IPS-20b (cell line): ENCODE measurements around the gene GPC3.

Experiments
- H3K27ac ChIP-seq: one replicate; pipeline ENCODE4 v1.5.1; 2013; ENCODE audit warnings: low read length
- H3K27me3 ChIP-seq: 2 replicates; pipeline ENCODE4 v1.6.1; 2013; ENCODE audit warnings: mild to moderate bottlenecking, low read length, inconsistent platforms; ENCODE audit not compliant: insufficient read depth
- H3K36me3 ChIP-seq: 2 replicates; pipeline ENCODE4 v1.6.1; 2013; ENCODE audit warnings: low read depth, mild to moderate bottlenecking, inconsistent platforms, low read length, moderate library complexity; ENCODE audit not compliant: insufficient read depth
- H3K4me1 ChIP-seq: 2 replicates; pipeline ENCODE4 v1.6.1; 2013; ENCODE audit warnings: mild to moderate bottlenecking, control low read depth, inconsistent platforms, low read length, moderate library complexity; ENCODE audit not compliant: insufficient read depth
- H3K4me3 ChIP-seq: 2 replicates; pipeline ENCODE4 v1.5.1; 2013; ENCODE audit warnings: mild to moderate bottlenecking, low read length, inconsistent platforms
- H3K9ac ChIP-seq: 2 replicates; pipeline ENCODE4 v1.6.1; 2013; ENCODE audit warnings: low read depth, mild to moderate bottlenecking, inconsistent platforms, low read length, moderate library complexity
- H3K9me3 ChIP-seq: 2 replicates; pipeline ENCODE4 v1.6.1; 2013; ENCODE audit warnings: mild to moderate bottlenecking, low read depth, low read length, inconsistent platforms; ENCODE audit not compliant: insufficient read depth

GPC3 gene

DNA sequence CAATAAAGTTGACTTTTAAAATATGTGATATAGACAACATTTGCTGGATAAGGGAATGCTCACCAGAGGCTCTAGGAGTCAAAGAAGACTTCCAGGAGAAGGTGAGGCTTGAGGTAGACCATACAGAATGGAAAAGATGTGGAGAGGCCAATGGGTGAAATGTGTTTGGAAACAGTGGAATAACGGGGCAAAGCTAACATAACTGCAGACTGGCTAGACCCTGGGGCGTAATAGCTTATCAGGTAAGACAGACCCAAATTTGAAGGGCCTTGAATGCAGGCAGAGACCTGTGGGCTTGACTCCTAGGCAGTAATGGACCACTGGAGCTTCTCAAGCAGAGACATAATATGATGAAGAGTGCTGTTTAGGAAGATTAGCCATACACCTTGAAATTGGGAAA is 25.4 kb downstream of the GPC3 start:
- peaks cover under 1% of the 10 kb centered on the region; the same call in 1 of the 2 replicates for H3K4me1 ChIP-seq
- H3K27me3 ChIP-seq = no peaks in the 10 kb centered on the region
- no peaks in the 10 kb centered on the region for H3K36me3 ChIP-seq
- no peak overlapping the region for H3K4me3 ChIP-seq
- H3K9me3 ChIP-seq = no peaks in the 10 kb centered on the region
- H3K27ac ChIP-seq = no peak overlapping the region
- no peak overlapping the region for H3K9ac ChIP-seq

DNA sequence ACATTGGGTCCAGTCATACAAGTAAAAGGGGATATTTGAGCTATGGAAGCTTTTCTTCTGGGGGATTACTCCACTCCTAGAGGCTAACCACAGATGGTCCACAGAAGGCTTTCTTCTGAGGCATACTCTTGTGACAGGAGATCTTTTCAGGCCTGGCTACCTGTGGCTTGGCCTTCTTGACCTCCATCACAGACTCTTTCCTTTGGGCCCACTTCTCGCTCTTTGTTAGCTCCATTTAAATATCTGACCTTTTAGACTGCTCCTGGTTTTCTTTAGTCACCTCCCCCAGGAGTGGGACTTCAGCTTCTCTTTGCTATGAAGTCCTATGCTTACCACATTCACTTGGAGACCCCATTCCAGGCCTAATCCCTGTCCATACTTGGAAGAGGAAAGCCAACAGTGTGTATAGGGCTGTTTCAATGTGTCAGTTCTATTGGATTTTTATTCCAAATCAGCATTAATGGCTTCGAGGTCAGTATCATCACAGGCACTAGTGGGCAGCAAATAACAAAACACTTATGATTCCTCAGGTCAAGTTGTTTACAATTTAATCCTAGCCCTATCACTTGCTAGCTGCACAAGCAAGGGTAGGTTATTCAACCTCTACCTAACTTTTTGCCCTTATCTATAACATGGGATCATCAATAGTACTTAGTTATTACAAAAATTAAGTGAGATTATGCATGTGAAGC is 26.3 kb downstream of the GPC3 start:
- Histone ChIP-seq H3K9me3 (no peaks in the 10 kb centered on the region), H3K27me3 (no peaks in the 10 kb centered on the region), H3K9ac (no peak overlapping the region), H3K27ac (no peak overlapping the region), H3K4me3 (no peak overlapping the region), H3K36me3 (no peaks in the 10 kb centered on the region), H3K4me1 (no peaks in the 10 kb centered on the region)

DNA sequence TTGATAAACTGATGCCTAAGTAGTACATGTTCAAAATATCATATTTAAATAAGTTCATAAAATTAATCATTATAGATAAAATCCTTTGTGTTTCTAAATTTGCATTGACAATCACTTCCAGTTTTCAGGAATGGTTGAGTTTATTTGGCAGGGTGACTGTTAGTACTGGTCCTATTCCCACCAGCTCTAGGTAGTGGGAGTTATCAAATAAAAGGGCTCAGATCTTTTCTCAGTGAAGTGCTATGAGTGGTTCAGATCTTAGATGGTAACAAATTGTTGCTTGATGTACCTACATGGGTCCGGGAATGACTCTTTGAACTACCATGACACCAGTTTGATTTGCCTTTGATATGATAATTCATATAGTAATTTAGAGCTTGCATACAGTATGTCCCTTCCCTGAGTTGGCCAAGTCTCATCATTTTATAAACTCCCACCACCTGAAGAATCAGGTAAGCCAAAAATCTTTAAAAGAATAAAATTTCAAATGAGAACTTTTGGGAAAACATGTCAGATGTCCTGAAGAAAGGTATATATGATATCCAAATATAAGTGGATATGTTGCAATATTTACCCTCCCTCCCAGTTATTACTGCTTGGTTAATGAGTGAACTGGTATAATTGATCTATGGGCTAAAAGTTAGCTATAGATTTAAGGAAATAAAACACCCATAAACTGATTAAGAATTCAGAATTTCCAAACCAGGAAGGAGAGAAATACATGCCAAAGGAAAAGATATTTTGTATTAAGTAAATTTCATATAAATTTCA is 28.6 kb downstream of the GPC3 start:
- no peaks in the 10 kb centered on the region for H3K27me3 ChIP-seq
- peaks cover 4% of the 10 kb centered on the region; the same call in 1 of the 2 replicates for H3K9me3 ChIP-seq
- no peaks in the 10 kb centered on the region for H3K4me1 ChIP-seq
- no peak overlapping the region for H3K27ac ChIP-seq
- H3K36me3 ChIP-seq = no peaks in the 10 kb centered on the region
- H3K4me3 ChIP-seq = no peak overlapping the region
- no peak overlapping the region for H3K9ac ChIP-seq

DNA sequence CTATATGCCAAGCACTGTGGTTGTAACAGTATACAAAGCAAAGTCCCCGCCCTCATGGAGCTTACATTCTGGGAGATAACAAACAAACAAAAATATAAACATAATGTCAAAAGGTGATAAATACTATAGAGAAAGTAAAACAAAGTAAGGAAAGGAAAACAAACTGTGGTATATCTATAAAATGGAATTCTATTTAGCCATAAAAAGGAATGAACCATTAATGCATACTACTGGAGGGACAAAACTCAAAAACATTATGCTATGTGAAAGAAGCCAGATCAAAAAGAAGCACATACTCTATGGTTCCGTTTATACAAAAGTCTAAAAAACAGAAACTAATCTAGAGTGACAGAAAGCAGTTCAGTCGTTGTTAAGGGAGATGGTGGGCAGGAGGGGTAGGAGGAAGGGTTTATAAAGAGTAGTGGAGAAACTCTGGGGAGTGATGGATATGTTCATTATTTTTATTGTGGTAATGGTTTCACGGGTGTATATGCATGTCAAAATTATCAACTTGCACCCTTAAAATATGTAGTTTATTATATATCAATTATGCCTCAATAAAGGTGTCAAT is 31.5 kb downstream of the GPC3 start:
- peaks cover 5% of the 10 kb centered on the region; the same call in 1 of the 2 replicates for H3K36me3 ChIP-seq

DNA sequence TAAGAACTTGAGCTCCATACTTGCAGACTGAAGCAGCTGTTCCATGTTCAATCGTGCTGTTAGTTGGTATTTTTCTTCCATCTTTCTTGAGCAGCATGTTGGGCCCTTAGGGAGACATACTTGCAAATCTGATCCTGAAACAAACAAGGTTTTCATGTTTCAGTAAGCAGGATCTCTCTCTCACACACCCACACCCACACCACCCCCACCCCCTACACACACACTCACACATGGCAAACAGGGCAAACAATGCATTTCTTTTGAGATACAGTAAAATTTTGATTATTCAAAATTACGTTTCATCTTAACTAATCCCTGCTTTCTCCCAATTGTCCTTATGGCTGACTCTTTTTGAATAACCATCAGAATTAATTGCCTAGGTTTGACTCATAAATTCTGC is 32.3 kb downstream of the GPC3 start:
- peaks cover 4% of the 10 kb centered on the region; the same call in 1 of the 2 replicates for H3K9me3 ChIP-seq
- no peaks in the 10 kb centered on the region for H3K27me3 ChIP-seq
- H3K36me3 ChIP-seq = peaks cover 5% of the 10 kb centered on the region; the same call in 1 of the 2 replicates
- no peak overlapping the region for H3K27ac ChIP-seq
- H3K4me3 ChIP-seq = no peak overlapping the region
- no peaks in the 10 kb centered on the region for H3K4me1 ChIP-seq
- H3K9ac ChIP-seq = no peak overlapping the region

More for the DNA sequence above, 31.5 kb downstream of the GPC3 start:
- H3K4me1 ChIP-seq = no peaks in the 10 kb centered on the region
- no peak overlapping the region for H3K4me3 ChIP-seq
- peaks cover 4% of the 10 kb centered on the region; the same call in 1 of the 2 replicates for H3K9me3 ChIP-seq
- no peaks in the 10 kb centered on the region for H3K27me3 ChIP-seq
- no peak overlapping the region for H3K27ac ChIP-seq
- no peak overlapping the region for H3K9ac ChIP-seq

DNA sequence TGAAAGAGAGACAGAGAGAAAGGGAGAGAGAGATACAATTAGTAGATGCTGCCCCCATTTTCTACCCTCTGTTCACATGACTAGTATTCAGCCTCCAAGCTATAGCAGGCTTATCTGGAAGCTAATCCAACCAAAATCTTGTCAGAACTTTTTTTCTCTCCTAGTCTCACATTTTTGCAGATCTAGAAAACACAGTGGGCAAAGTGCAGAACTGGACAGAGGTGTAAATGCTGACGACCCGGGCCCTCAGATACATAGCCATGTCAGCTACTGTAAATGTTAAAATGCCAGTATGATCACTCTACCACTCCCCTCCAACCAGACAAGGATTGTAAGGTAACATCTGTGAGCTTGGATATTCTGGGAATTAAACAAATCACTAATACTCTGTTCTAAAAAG is 34.3 kb downstream of the GPC3 start:
- Histone ChIP-seq H3K9ac (no peak overlapping the region), H3K4me1 (no peaks in the 10 kb centered on the region), H3K27ac (no peak overlapping the region), H3K36me3 (peaks cover 5% of the 10 kb centered on the region; the same call in 1 of the 2 replicates), H3K9me3 (peaks cover 4% of the 10 kb centered on the region; the same call in 1 of the 2 replicates), H3K27me3 (no peaks in the 10 kb centered on the region), H3K4me3 (no peak overlapping the region)

DNA sequence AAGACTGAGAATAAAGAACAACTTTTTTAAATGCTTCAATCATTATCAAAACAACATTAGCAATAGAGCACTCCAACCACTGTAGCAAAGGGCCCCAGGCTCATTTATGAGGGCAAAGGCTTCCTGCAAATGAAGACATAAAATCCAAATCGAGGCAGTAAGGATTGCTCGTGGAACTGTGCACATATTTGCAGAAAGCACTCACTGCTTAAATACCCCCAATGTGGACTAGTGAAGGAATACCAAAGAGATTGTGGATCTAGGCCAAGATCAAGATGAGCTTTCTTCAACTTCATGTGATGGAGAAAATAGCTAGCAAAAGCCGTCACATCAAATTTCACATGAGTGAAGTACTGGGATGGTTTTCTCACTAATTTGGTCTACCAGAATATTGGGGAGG is 35.2 kb downstream of the GPC3 start:
- Histone ChIP-seq H3K9ac (no peak overlapping the region), H3K4me1 (no peaks in the 10 kb centered on the region), H3K36me3 (peaks cover 5% of the 10 kb centered on the region; the same call in 1 of the 2 replicates), H3K27me3 (no peaks in the 10 kb centered on the region), H3K27ac (no peak overlapping the region), H3K4me3 (no peak overlapping the region), H3K9me3 (peaks cover 4% of the 10 kb centered on the region; the same call in 1 of the 2 replicates)

DNA sequence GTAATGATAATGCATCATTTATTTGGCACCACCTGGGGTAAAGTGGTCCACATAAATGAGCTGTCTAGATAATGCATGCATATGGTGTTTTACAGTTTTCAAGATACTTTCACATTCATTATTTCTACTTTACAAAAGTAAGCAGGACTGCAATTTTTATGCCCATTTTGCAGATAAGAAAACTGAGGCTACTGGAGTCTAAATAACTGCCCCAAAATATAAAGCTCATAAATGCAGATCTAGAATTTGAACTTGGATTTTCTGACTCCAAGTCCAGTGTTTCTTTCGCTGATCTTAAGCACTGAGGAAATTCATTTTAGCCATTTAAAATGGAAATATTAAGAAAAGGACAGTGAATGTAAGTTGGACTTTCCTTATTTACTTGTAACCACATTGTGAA is 36.5 kb downstream of the GPC3 start:
- H3K4me3 ChIP-seq = no peak overlapping the region
- peaks cover 5% of the 10 kb centered on the region; the same call in 1 of the 2 replicates for H3K36me3 ChIP-seq
- no peak overlapping the region for H3K9ac ChIP-seq
- no peak overlapping the region for H3K27ac ChIP-seq
- no peaks in the 10 kb centered on the region for H3K27me3 ChIP-seq
- H3K4me1 ChIP-seq = no peaks in the 10 kb centered on the region
- H3K9me3 ChIP-seq = peaks cover 3% of the 10 kb centered on the region; the same call in 1 of the 2 replicates

DNA sequence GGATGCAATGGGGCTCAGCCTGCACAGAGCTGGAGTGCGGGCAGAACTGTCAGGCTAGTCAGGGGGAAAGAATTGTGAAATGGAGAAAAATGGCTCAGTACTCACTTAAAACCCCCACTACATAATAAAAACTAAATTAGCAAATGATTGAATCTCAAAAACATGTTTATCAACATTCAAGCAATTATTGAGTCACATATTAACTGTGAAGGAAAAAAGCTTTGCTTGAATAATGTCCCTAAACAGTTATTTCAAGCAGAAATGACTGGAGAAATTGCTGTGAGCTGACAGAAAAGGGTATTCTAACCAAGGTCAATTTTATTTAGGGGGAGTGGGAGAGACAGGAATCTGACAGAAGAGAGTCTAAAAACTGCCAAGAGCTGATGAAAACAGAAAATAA is 37.4 kb downstream of the GPC3 start:
- Histone ChIP-seq H3K9me3 (no peaks in the 10 kb centered on the region), H3K9ac (no peak overlapping the region), H3K36me3 (peaks cover 5% of the 10 kb centered on the region; the same call in 1 of the 2 replicates), H3K4me3 (no peak overlapping the region), H3K27me3 (no peaks in the 10 kb centered on the region), H3K27ac (no peak overlapping the region), H3K4me1 (no peaks in the 10 kb centered on the region)

DNA sequence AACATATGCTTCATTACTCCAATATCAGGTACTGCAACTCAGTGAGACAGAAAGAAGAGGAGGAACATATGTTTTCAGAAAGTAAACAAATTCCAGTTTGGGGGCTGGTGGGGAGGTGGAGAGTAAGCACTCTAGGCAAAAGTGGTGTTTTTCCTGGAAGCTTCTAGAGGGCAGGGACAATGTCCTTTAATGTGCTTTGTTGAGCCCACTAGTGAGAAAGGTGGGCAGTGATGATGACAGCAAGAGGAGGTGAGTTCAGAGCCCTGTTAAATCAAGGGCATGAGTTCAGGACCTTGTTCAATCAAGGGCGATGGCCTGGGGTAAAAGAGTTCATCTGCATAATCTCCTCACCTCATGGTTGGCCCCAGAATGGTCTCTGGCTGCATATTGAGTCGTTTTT is 38.4 kb downstream of the GPC3 start:
- no peaks in the 10 kb centered on the region for H3K4me1 ChIP-seq
- H3K9me3 ChIP-seq = no peaks in the 10 kb centered on the region
- no peak overlapping the region for H3K9ac ChIP-seq
- H3K27ac ChIP-seq = no peak overlapping the region
- peaks cover 5% of the 10 kb centered on the region; the same call in 1 of the 2 replicates for H3K36me3 ChIP-seq
- no peak overlapping the region for H3K4me3 ChIP-seq
- no peaks in the 10 kb centered on the region for H3K27me3 ChIP-seq

DNA sequence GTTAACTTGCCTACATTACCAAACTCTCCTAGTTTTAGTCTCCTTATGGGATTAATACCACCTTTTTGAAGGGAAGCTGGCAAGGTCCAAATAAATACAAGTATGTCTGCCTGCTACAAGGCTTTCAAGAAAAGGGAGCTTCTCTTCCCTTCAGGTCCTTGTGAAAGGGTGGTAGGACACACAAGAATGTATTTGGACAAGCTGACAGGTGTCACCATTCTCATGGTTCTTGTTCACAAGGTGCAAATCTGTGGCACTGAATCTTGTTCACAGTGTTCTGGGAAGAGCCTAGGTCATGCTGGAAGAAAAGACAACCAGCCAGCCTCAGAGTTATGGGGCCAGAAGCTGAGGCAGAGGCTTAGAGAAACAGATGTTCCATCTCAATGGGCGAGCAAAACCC is 41.9 kb downstream of the GPC3 start:
- Histone ChIP-seq H3K36me3 (no peaks in the 10 kb centered on the region), H3K27me3 (no peaks in the 10 kb centered on the region), H3K9me3 (no peaks in the 10 kb centered on the region), H3K27ac (no peak overlapping the region), H3K9ac (no peak overlapping the region), H3K4me1 (no peaks in the 10 kb centered on the region), H3K4me3 (no peak overlapping the region)
